Measurements from ENCODE around the gene SPEF2. TPM values are rescaled to one million over a fixed set of nuclear protein-coding genes. Genes with fewer than 3 reads are reported as not detected.
A peak's percentile ranks its signal among the peaks of the same experiment; 100 is the strongest.

SPEF2 gene
- 4.5 and 4.6 TPM in 2 replicates for total RNA-seq

- Mint-ChIP-seq H3K36me3 (ENCODE audit: low read depth) (peaks cover 11% of the 10 kb centered on the region), H3K9me3 (peaks cover 17% of the 10 kb centered on the region), H3K4me3 (peak within 1 kb of the TSS; percentile 92), H3K4me1 (ENCODE audit: low read depth) (peaks cover 53% of the 10 kb centered on the region), H3K27ac (peak within 1 kb of the TSS; percentile 94), H3K27me3 (ENCODE audit: insufficient read depth) (no peaks in the 10 kb centered on the region)
- DNase-seq (ENCODE audit: low spot score), result peak; percentile 71
- intact Hi-C loops (cut with micrococcal nuclease), result loop anchor here (1.0 to 5.0 kb wide), 10 partner anchors 33 to 700 kb away; partner anchors contain the start of genes BRIX1, LMBRD2, NADK2 and RAD1
Measured at GRCh38 chr5:35617435-35618303, at the start of gene SPEF2. Gene SPEF2 (plus strand): TSS chr5:35617863. CDS start chr5:35617998, 135 bp downstream.

- intact Hi-C loops (cut with micrococcal nuclease), result no loop called here
- H3K4me1 Mint-ChIP-seq (ENCODE audit: low read depth), result no peaks in the 10 kb centered on the region
- no peak for DNase-seq (ENCODE audit: low spot score)
Measured at GRCh38 chr5:35575578-35575977, 42.1 kb upstream of the SPEF2 start.

GRCh38 chr5:35587419-35587818 lies 30.2 kb upstream of the SPEF2 start:
- no peak for DNase-seq (ENCODE audit: low spot score)
- Mint-ChIP-seq H3K27ac (no peak overlapping the region), H3K9me3 (no peaks in the 10 kb centered on the region), H3K4me1 (ENCODE audit: low read depth) (no peaks in the 10 kb centered on the region), H3K4me3 (no peak overlapping the region), H3K27me3 (ENCODE audit: insufficient read depth) (peaks cover 20% of the 10 kb centered on the region), H3K36me3 (ENCODE audit: low read depth) (no peaks in the 10 kb centered on the region)
- intact Hi-C loops (cut with micrococcal nuclease), result no loop called here

More at GRCh38 chr5:35575578-35575977, 42.1 kb upstream of the SPEF2 start:
- Mint-ChIP-seq H3K27me3 (ENCODE audit: insufficient read depth) (peaks cover 14% of the 10 kb centered on the region), H3K9me3 (no peaks in the 10 kb centered on the region), H3K36me3 (ENCODE audit: low read depth) (no peaks in the 10 kb centered on the region), H3K4me3 (no peak overlapping the region), H3K27ac (no peak overlapping the region)

- DNase-seq (ENCODE audit: low spot score), result no peak
- H3K27ac Mint-ChIP-seq, result no peak overlapping the region
- no peak overlapping the region for H3K4me3 Mint-ChIP-seq
- H3K4me1 Mint-ChIP-seq (ENCODE audit: low read depth), result no peaks in the 10 kb centered on the region
- peaks cover 10% of the 10 kb centered on the region for H3K27me3 Mint-ChIP-seq (ENCODE audit: insufficient read depth)
- intact Hi-C loops (cut with micrococcal nuclease), result no loop called here
- H3K9me3 Mint-ChIP-seq, result peaks cover 4% of the 10 kb centered on the region
- no peaks in the 10 kb centered on the region for H3K36me3 Mint-ChIP-seq (ENCODE audit: low read depth)
Measured at GRCh38 chr5:35593338-35593737, 24.3 kb upstream of the SPEF2 start.

- intact Hi-C loops (cut with micrococcal nuclease), result no loop called here
- H3K27me3 Mint-ChIP-seq (ENCODE audit: insufficient read depth), result peaks cover 13% of the 10 kb centered on the region
- H3K9me3 Mint-ChIP-seq, result peaks cover 14% of the 10 kb centered on the region
- no peak for DNase-seq (ENCODE audit: low spot score)
- H3K36me3 Mint-ChIP-seq (ENCODE audit: low read depth), result peaks cover 2% of the 10 kb centered on the region
- H3K4me3 Mint-ChIP-seq, result no peak overlapping the region
- peaks cover 9% of the 10 kb centered on the region for H3K4me1 Mint-ChIP-seq (ENCODE audit: low read depth)
- no peak overlapping the region for H3K27ac Mint-ChIP-seq
Measured at GRCh38 chr5:35598707-35599370, 18.8 kb upstream of the SPEF2 start.

- Mint-ChIP-seq H3K4me1 (ENCODE audit: low read depth) (peaks cover 9% of the 10 kb centered on the region), H3K27me3 (ENCODE audit: insufficient read depth) (peaks cover 16% of the 10 kb centered on the region), H3K9me3 (peaks cover 16% of the 10 kb centered on the region), H3K4me3 (no peak overlapping the region), H3K27ac (no peak overlapping the region), H3K36me3 (ENCODE audit: low read depth) (peaks cover 2% of the 10 kb centered on the region)
- DNase-seq (ENCODE audit: low spot score), result no peak
- intact Hi-C loops (cut with micrococcal nuclease), result no loop called here
Measured at GRCh38 chr5:35600591-35600990, 17.1 kb upstream of the SPEF2 start.

- no peak overlapping the region for H3K4me3 Mint-ChIP-seq
- intact Hi-C loops (cut with micrococcal nuclease), result no loop called here
- peaks cover 8% of the 10 kb centered on the region for H3K9me3 Mint-ChIP-seq
- H3K4me1 Mint-ChIP-seq (ENCODE audit: low read depth), result no peaks in the 10 kb centered on the region
- DNase-seq (ENCODE audit: low spot score), result no peak
- peaks cover 5% of the 10 kb centered on the region for H3K27me3 Mint-ChIP-seq (ENCODE audit: insufficient read depth)
- H3K36me3 Mint-ChIP-seq (ENCODE audit: low read depth), result peaks cover 2% of the 10 kb centered on the region
- H3K27ac Mint-ChIP-seq, result no peak overlapping the region
Measured at GRCh38 chr5:35608881-35609779, 8.5 kb upstream of the SPEF2 start.

GRCh38 chr5:35617060-35617434 lies 616 bp upstream of the SPEF2 start:
- Mint-ChIP-seq H3K27ac (peak overlapping the region; percentile 94), H3K4me1 (ENCODE audit: low read depth) (peaks cover 49% of the 10 kb centered on the region), H3K4me3 (peak overlapping the region; percentile 92), H3K9me3 (peaks cover 17% of the 10 kb centered on the region), H3K27me3 (ENCODE audit: insufficient read depth) (no peaks in the 10 kb centered on the region), H3K36me3 (ENCODE audit: low read depth) (peaks cover 11% of the 10 kb centered on the region)
- DNase-seq (ENCODE audit: low spot score), result no peak
- intact Hi-C loops (cut with micrococcal nuclease), result loop anchor here (1.0 to 5.0 kb wide), 9 partner anchors 34 to 700 kb away; partner anchors contain the start of genes BRIX1, NADK2 and RAD1

GRCh38 chr5:35618304-35618636 lies 607 bp downstream of the SPEF2 start:
- no peak for DNase-seq (ENCODE audit: low spot score)
- Mint-ChIP-seq H3K4me1 (ENCODE audit: low read depth) (peaks cover 59% of the 10 kb centered on the region), H3K9me3 (peaks cover 15% of the 10 kb centered on the region), H3K27me3 (ENCODE audit: insufficient read depth) (no peaks in the 10 kb centered on the region), H3K27ac (peak overlapping the region; percentile 32), H3K36me3 (ENCODE audit: low read depth) (peaks cover 11% of the 10 kb centered on the region), H3K4me3 (peak overlapping the region; percentile 92)
- intact Hi-C loops (cut with micrococcal nuclease), result loop anchor here (2.0 to 5.0 kb wide), 5 partner anchors 141 to 701 kb away; partner anchors contain the start of genes BRIX1, LMBRD2, NADK2 and RAD1

- DNase-seq (ENCODE audit: low spot score), result no peak
- Mint-ChIP-seq H3K4me1 (ENCODE audit: low read depth) (peaks cover 61% of the 10 kb centered on the region), H3K36me3 (ENCODE audit: low read depth) (peaks cover 9% of the 10 kb centered on the region), H3K9me3 (peaks cover 10% of the 10 kb centered on the region), H3K4me3 (peak overlapping the region; percentile 92), H3K27me3 (ENCODE audit: insufficient read depth) (no peaks in the 10 kb centered on the region), H3K27ac (peak overlapping the region; percentile 32)
- intact Hi-C loops (cut with micrococcal nuclease), result loop anchor here (2.0 to 5.0 kb wide), 5 partner anchors 141 to 701 kb away; partner anchors contain the start of genes BRIX1, LMBRD2, NADK2 and RAD1
Measured at GRCh38 chr5:35618781-35619180, 1.1 kb downstream of the SPEF2 start.

- Mint-ChIP-seq H3K4me3 (no peak overlapping the region), H3K9me3 (no peaks in the 10 kb centered on the region), H3K27me3 (ENCODE audit: insufficient read depth) (no peaks in the 10 kb centered on the region), H3K36me3 (ENCODE audit: low read depth) (no peaks in the 10 kb centered on the region), H3K4me1 (ENCODE audit: low read depth) (peaks cover 38% of the 10 kb centered on the region), H3K27ac (peak overlapping the region; percentile 11)
- intact Hi-C loops (cut with micrococcal nuclease), result no loop called here
- no peak for DNase-seq (ENCODE audit: low spot score)
Measured at GRCh38 chr5:35622974-35623373, 5.3 kb downstream of the SPEF2 start.

GRCh38 chr5:35623991-35624390 lies 6.3 kb downstream of the SPEF2 start:
- no peaks in the 10 kb centered on the region for H3K27me3 Mint-ChIP-seq (ENCODE audit: insufficient read depth)
- H3K27ac Mint-ChIP-seq, result no peak overlapping the region
- no peak overlapping the region for H3K4me3 Mint-ChIP-seq
- intact Hi-C loops (cut with micrococcal nuclease), result no loop called here
- DNase-seq (ENCODE audit: low spot score), result no peak
- peaks cover 31% of the 10 kb centered on the region for H3K4me1 Mint-ChIP-seq (ENCODE audit: low read depth)
- no peaks in the 10 kb centered on the region for H3K9me3 Mint-ChIP-seq
- no peaks in the 10 kb centered on the region for H3K36me3 Mint-ChIP-seq (ENCODE audit: low read depth)

All from activated T-helper 1 cell treated with anti-CD3 and anti-CD28 coated beads, Interleukin-12 subunit alpha, Interleukin-12 subunit beta, Interleukin-2, Interleukin-4 antibody, amounts not matched to agents 30 ng/mL and 10 ng/mL and 1 ng/mL, durations not matched to agents 14 hours and 24 hours and 36 hours (primary cell).